ENCODE results near the gene CSF1. TPM values are rescaled to one million over a fixed set of nuclear protein-coding genes. Genes with fewer than 3 reads are reported as not detected.

The CSF1 gene
- total RNA-seq, 1 donor from 2014 or later = 16.7 TPM

Other genes with a start within 250 kb of the CSF1 start
- gene GSTM2, start 242.8 kb upstream of the CSF1 start, total RNA-seq = 43.5 TPM
- gene GSTM1, start 223.0 kb upstream of the CSF1 start, total RNA-seq = 44.1 TPM
- 2.6 TPM for gene GSTM5, start 198.6 kb upstream of the CSF1 start, total RNA-seq
- gene GSTM3, start 169.8 kb upstream of the CSF1 start, total RNA-seq = 93.2 TPM
- gene EPS8L3, start 146.9 kb upstream of the CSF1 start, total RNA-seq = not detected
- gene AHCYL1, start 73.9 kb downstream of the CSF1 start, total RNA-seq = 53.6 TPM
- 23.8 TPM for gene STRIP1, start 123.8 kb downstream of the CSF1 start, total RNA-seq
- 0.22 TPM for gene ALX3, start 159.8 kb downstream of the CSF1 start, total RNA-seq
- gene UBL4B, start 201.6 kb downstream of the CSF1 start, total RNA-seq = not detected
- gene SLC6A17, start 239.6 kb downstream of the CSF1 start, total RNA-seq = 0.40 TPM

Measured in cardiac septum (tissue), 1 donor.